H1 (cell line): ENCODE measurements around the gene BIRC5. TPM values are rescaled to one million over a fixed set of nuclear protein-coding genes. Genes with fewer than 3 reads are reported as not detected.

Experiments
- CTCF ChIA-PET: fragments of 300-600 bp; sonication (Branson Sonifier 250); formaldehyde crosslinking; loops from one replicate; lab custom pipeline; 2021; ENCODE audit not compliant: partially characterized antibody; lab: Charles Lee
- POLR2A ChIA-PET: fragments of 300-600 bp; sonication (Branson Sonifier 250); formaldehyde crosslinking; loops from one replicate; lab custom pipeline; 2021; ENCODE audit warnings: inconsistent platforms; ENCODE audit not compliant: partially characterized antibody; lab: Charles Lee
- DNase-seq, 2 experiments: peaks; one replicate each; pipeline versions ENCODE4 v3.0.0 to v3.0.0-alpha.2; 2010 to 2022; ENCODE audit warnings: low spot score in 2 of 2, low read depth in 1 of 2, mixed read lengths in 1 of 2
- FAIRE-seq: peaks from 2 replicates; lab custom pipeline; 2011; peaks lifted over from hg19 to GRCh38; lab: Jason Lieb, UNC
- H2AFZ ChIP-seq: 2 replicates; pipeline ENCODE4 v1.8.1; 2012; ENCODE audit warnings: low read length, inconsistent platforms
- H2AK5ac ChIP-seq: 2 replicates; pipeline ENCODE4 v1.6.1; 2013; ENCODE audit warnings: low read depth, low read length
- H2BK120ac ChIP-seq: replicated peaks from 2 replicates; pipeline ENCODE3; 2013; ENCODE audit warnings: low read depth, low read length, inconsistent platforms
- H2BK12ac ChIP-seq: 2 replicates; pipeline ENCODE4 v1.6.1; 2013; ENCODE audit warnings: low read depth, low read length
- H2BK15ac ChIP-seq: 2 replicates; pipeline ENCODE4 v1.6.1; 2013; ENCODE audit warnings: low read length
- H2BK20ac ChIP-seq: 2 replicates; pipeline ENCODE4 v1.6.1; 2013; ENCODE audit warnings: low read length
- H2BK5ac ChIP-seq: 2 replicates; pipeline ENCODE4 v1.6.1; 2013; ENCODE audit warnings: low read depth, low read length
- H3K14ac ChIP-seq: 2 replicates; pipeline ENCODE4 v1.6.1; 2013; ENCODE audit warnings: inconsistent platforms; ENCODE audit not compliant: insufficient read length
- H3K18ac ChIP-seq: 2 replicates; pipeline ENCODE4 v1.6.1; 2013; ENCODE audit warnings: low read length; ENCODE audit errors: extremely low read depth
- H3K23ac ChIP-seq: 2 replicates; pipeline ENCODE4 v1.6.1; 2013; ENCODE audit warnings: inconsistent platforms; ENCODE audit not compliant: insufficient read length
- H3K23me2 ChIP-seq: 2 replicates; pipeline ENCODE4 v1.6.1; 2013; ENCODE audit warnings: low read depth, low read length
- H3K27ac ChIP-seq: 2 replicates; pipeline ENCODE4 v1.6.1; 2011; ENCODE audit warnings: low read depth, low read length, inconsistent platforms
- H3K27me3 ChIP-seq, 4 experiments: replicated peaks in 1 of 4; 1 replicate in 1 of 4; 2 replicates in 3 of 4; pipeline versions ENCODE4 v1.6.1 to v1.8.1; 2011 to 2013; ENCODE audit warnings: low read length in 3 of 4, mild to moderate bottlenecking in 3 of 4, inconsistent platforms in 2 of 4, mixed read lengths in 2 of 4, moderate library complexity in 1 of 4; ENCODE audit not compliant: control insufficient read depth in 3 of 4, insufficient read depth in 3 of 4; ENCODE audit errors: extremely low read depth in 1 of 4
- H3K36me3 ChIP-seq, 4 experiments: 2 replicates each; pipeline versions ENCODE4 v1.6.1 to v1.8.1; 2011 to 2013; ENCODE audit warnings: mild to moderate bottlenecking in 4 of 4, low read length in 3 of 4, moderate library complexity in 2 of 4, control low read depth in 1 of 4, inconsistent platforms in 1 of 4; ENCODE audit not compliant: insufficient read depth in 4 of 4, control insufficient read depth in 2 of 4
- H3K4ac ChIP-seq: replicated peaks from 2 replicates; pipeline ENCODE3; 2013; ENCODE audit warnings: low read length, low read depth, mixed read lengths, inconsistent platforms; ENCODE audit not compliant: insufficient read length
- H3K4me1 ChIP-seq, 4 experiments: replicated peaks in 1 of 4; 1 replicate in 1 of 4; 2 replicates in 3 of 4; pipeline versions ENCODE4 v1.6.1 to v1.8.1; 2011 to 2013; ENCODE audit warnings: low read length in 3 of 4, inconsistent platforms in 2 of 4, mixed read lengths in 1 of 4; ENCODE audit not compliant: insufficient read depth in 4 of 4, control insufficient read depth in 3 of 4
- H3K4me2 ChIP-seq, 2 experiments: 2 replicates each; pipeline versions ENCODE4 v1.6.1 to v1.8.1; 2011 to 2013; ENCODE audit warnings: low read depth in 2 of 2, low read length in 2 of 2, control low read depth in 1 of 2, inconsistent platforms in 1 of 2, mild to moderate bottlenecking in 1 of 2; ENCODE audit not compliant: insufficient read depth in 1 of 2
- H3K4me3 ChIP-seq, 4 experiments: fragments of 200-600, 300-600 bp in 1 of 4; sonication (generic), shearing (Covaris generic), sonication (Bioruptor Twin) in 1 of 4; 2 replicates each; pipeline versions ENCODE4 v1.5.1 to v1.8.1; 2011 to 2016; ENCODE audit warnings: low read length in 4 of 4, low read depth in 3 of 4, control low read depth in 2 of 4, inconsistent platforms in 2 of 4, mild to moderate bottlenecking in 2 of 4, mixed read lengths in 1 of 4, moderate library complexity in 1 of 4; ENCODE audit not compliant: insufficient read depth in 2 of 4; ENCODE audit errors: extremely low read depth in 1 of 4
- H3K56ac ChIP-seq: replicated peaks from 2 replicates; pipeline ENCODE3; 2013; ENCODE audit warnings: low read depth, mild to moderate bottlenecking, mixed read lengths, low read length, inconsistent platforms; ENCODE audit not compliant: insufficient read length
- H3K79me1 ChIP-seq: 2 replicates; pipeline ENCODE4 v1.6.1; 2013; ENCODE audit warnings: low read depth, low read length, control low read depth
- H3K79me2 ChIP-seq, 2 experiments: 2 replicates each; pipeline versions ENCODE4 v1.6.1 to v1.8.1; 2012 to 2013; ENCODE audit warnings: low read length in 2 of 2, mild to moderate bottlenecking in 2 of 2, inconsistent platforms in 1 of 2; ENCODE audit not compliant: insufficient read depth in 2 of 2, control insufficient read depth in 1 of 2
- H3K9ac ChIP-seq, 4 experiments: replicated peaks in 1 of 4; 1 replicate in 1 of 4; 2 replicates in 3 of 4; pipeline versions ENCODE4 v1.6.1 to v1.8.1; 2011 to 2013; ENCODE audit warnings: low read depth in 3 of 4, low read length in 3 of 4, control low read depth in 2 of 4, mild to moderate bottlenecking in 2 of 4, moderate library complexity in 2 of 4, inconsistent platforms in 1 of 4; ENCODE audit errors: extremely low read depth in 1 of 4
- H3K9me3 ChIP-seq, 2 experiments: 2 replicates each; pipeline versions ENCODE4 v1.6.1 to v1.8.1; 2012 to 2013; ENCODE audit warnings: mild to moderate bottlenecking in 2 of 2, moderate library complexity in 2 of 2, control low read depth in 1 of 2, inconsistent platforms in 1 of 2, low read depth in 1 of 2, low read length in 1 of 2, mixed read lengths in 1 of 2; ENCODE audit not compliant: insufficient read depth in 2 of 2
- H4K20me1 ChIP-seq, 2 experiments: replicated peaks in 1 of 2; 2 replicates each; pipeline versions ENCODE3 to v1.8.1; 2011 to 2013; ENCODE audit warnings: inconsistent platforms in 2 of 2, low read length in 2 of 2, mild to moderate bottlenecking in 1 of 2; ENCODE audit not compliant: insufficient read depth in 2 of 2, control insufficient read depth in 1 of 2
- H4K5ac ChIP-seq: 2 replicates; pipeline ENCODE4 v1.6.1; 2013; ENCODE audit warnings: low read length, low read depth, mixed read lengths, inconsistent platforms; ENCODE audit not compliant: insufficient read length
- H4K8ac ChIP-seq: 2 replicates; pipeline ENCODE4 v1.8.0; 2013; ENCODE audit warnings: mild to moderate bottlenecking, moderate library complexity, low read length, inconsistent platforms; ENCODE audit not compliant: insufficient read depth; ENCODE audit errors: extremely low read depth
- H4K91ac ChIP-seq: replicated peaks from 2 replicates; pipeline ENCODE3; 2013; ENCODE audit warnings: low read length, mixed read lengths, inconsistent platforms; ENCODE audit not compliant: insufficient read length
- KDM1A ChIP-seq: fragments of 200-600, 300-600 bp; sonication (generic); IDR thresholded peaks from 2 replicates; pipeline ENCODE4 v1.7.1; 2016; ENCODE audit warnings: mild to moderate bottlenecking, low read length, borderline replicate concordance
- SUZ12 ChIP-seq: fragments of 200-600 bp; sonication (generic); IDR thresholded peaks from 2 replicates; pipeline ENCODE4 v1.6.1; 2012; ENCODE audit warnings: mild to moderate bottlenecking, inconsistent platforms, low read length, moderate library complexity, mixed read lengths
- whole genome bisulfite sequencing, 2 experiments: shearing (Covaris generic) in 1 of 2; methylation state at CpG; one replicate each; pipeline versions ENCODE4 v1.1.6 to v1.1.7; 2013 to 2015; ENCODE audit warnings: low lambda C conversion rate in 2 of 2, mixed read lengths in 2 of 2, inconsistent platforms in 1 of 2, low coverage in 1 of 2, missing lambda C conversion rate in 1 of 2; ENCODE audit not compliant: insufficient replicate concordance in 2 of 2, insufficient coverage in 1 of 2, insufficient read length in 1 of 2; ENCODE audit errors: extremely low coverage in 1 of 2, missing lambda C conversion rate in 1 of 2; 5-methylcytosine and 5-hydroxymethylcytosine counted together
- polyA plus RNA-seq, 7 experiments: library from polyadenylated mRNA; depleted of rRNA in 3 of 7; stranded (reverse) in 5 of 7; unstranded in 2 of 7; fragments of >200 nt in 5 of 7; fragments of 200-250 nt in 2 of 7; gene quantifications; 1 replicate in 5 of 7; 2 replicates in 1 of 7; 4 replicates in 1 of 7; pipeline versions ENCODE4 v1.2.1 to v1.2.3, GENCODE V29; 2011 to 2013; ENCODE audit warnings: missing spikeins in 2 of 7, mixed read lengths in 2 of 7
- total RNA-seq: library from RNA; stranded (reverse); fragmentation: NEBNext Ultra II Directional; extraction: Animal tissue kit (Norgen Biotek cat#: 25700); gene quantifications from 2 replicates; pipeline ENCODE4 v1.2.1, GENCODE V29; 2021

Gene BIRC5
- total and polyA plus RNA-seq, 2 of the 8 experiments (the other 6 are each of a cell fraction or from before 2014, with no cell fraction given), result 42.2 to 108 TPM

DNA sequence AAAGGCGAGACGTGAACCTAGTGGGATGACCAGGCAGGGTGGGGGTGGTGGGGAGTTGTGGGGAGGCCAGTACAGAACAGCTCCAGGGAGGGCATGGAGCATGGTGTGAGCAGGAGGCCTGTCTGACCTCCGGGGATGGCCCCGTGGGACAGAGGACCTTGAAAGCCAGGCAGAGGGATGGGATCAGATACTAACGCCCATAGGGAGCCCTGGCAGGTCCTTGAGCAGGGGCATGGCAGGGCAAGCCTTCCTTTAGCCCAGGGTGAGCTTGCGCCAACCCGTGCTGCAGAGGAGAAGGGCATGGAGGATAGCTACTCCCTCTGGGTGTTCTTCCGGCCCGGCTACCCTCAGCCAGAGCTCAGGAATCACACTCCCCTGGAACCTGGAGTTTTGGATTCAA, 52.7 kb downstream of the BIRC5 start:
- H3K36me3 ChIP-seq, result no peaks in the 10 kb centered on the region
- H3K56ac ChIP-seq, result no peak overlapping the region
- H3K4ac ChIP-seq, result peak overlapping the region; percentile 73
- H3K27ac ChIP-seq, result no peak overlapping the region
- no peak overlapping the region for H4K8ac ChIP-seq
- no peak overlapping the region for H2BK120ac ChIP-seq
- peak overlapping the region; percentile 61; the same call in 1 of the 2 replicates for H2BK15ac ChIP-seq
- CTCF ChIA-PET, result interaction anchor here (1.0 to 1.9 kb wide), 3 partner anchors 10 to 94 kb away, joined by 4 to 6 read pairs (median 5); no protein-coding TSS in a partner anchor
- H2BK12ac ChIP-seq, result peak overlapping the region; percentile 97; the same call in 1 of the 2 replicates
- no peaks in the 10 kb centered on the region for H3K9me3 ChIP-seq
- no peak overlapping the region for H2AFZ ChIP-seq
- no peaks in the 10 kb centered on the region for H4K20me1 ChIP-seq
- TF ChIP-seq SUZ12 (no peak), KDM1A (peak; percentile 52; the same call in 1 of the 2 replicates)
- TF ChIP-seq, all 59 proteins: peak for 1
- Histone ChIP-seq H3K9ac (no peak overlapping the region), H4K5ac (no peak overlapping the region), H3K4me3 (no peak overlapping the region), H2AK5ac (no peak overlapping the region; the same call in 1 of the 2 replicates), H4K91ac (peak overlapping the region; percentile 76), H2BK5ac (peak overlapping the region; percentile 75; the same call in 1 of the 2 replicates), H3K23me2 (no peaks in the 10 kb centered on the region; the same call in 1 of the 2 replicates), H3K27me3 (peaks cover 0 to 2% (median 0%) of the 10 kb centered on the region in 4 experiments; a peak in 4 of 7 replicates), H3K23ac (no peak overlapping the region), H3K4me1 (peaks cover 10 to 57% (median 45%) of the 10 kb centered on the region in 4 experiments), H3K79me2 (no peaks in the 10 kb centered on the region), H3K79me1 (no peaks in the 10 kb centered on the region), H3K18ac (peak overlapping the region; percentile 78; the same call in 1 of the 2 replicates), H2BK20ac (peak overlapping the region; percentile 80; the same call in 1 of the 2 replicates), H3K4me2 (no peak overlapping the region), H3K14ac (no peak overlapping the region)
- WGBS, 2 experiments, result 87% methylated on average over 8 of the region's 9 CpGs; no CpG with 5 or more reads in 1 of the 2 experiments
- POLR2A ChIA-PET, result interaction anchor here (1.8 kb wide), 1 partner anchor 10 kb away, joined by 4 read pairs; no protein-coding TSS in a partner anchor
- DNase-seq, result peak in 1 of 2 experiments; percentile 48
- FAIRE-seq, result no peak
